ENCODE measurements around the gene PRDM8.

PRDM8 gene

GRCh38 chr4:80186676-80187075, 10.6 kb upstream of the PRDM8 start:
- TF ChIP-seq CTCF (IDR thresholded peaks at IDR 0.05; ENCODE audit: extremely low read depth, insufficient read depth, missing control alignments), result no peak
- peak; percentile 15 for DNase-seq (ENCODE audit: low spot score)
- in situ Hi-C loops (cut with MboI; ENCODE audit: low pct_unique_long_range_greater_than_20kb, low sequenced_read_pairs, unreplicated experiment), result loop anchor here (25.0 kb wide), 1 partner anchor 274 kb away; no protein-coding TSS in a partner anchor

- no peak for TF ChIP-seq CTCF (IDR thresholded peaks at IDR 0.05; ENCODE audit: extremely low read depth, insufficient read depth, missing control alignments)
- in situ Hi-C loops (cut with MboI; ENCODE audit: low pct_unique_long_range_greater_than_20kb, low sequenced_read_pairs, unreplicated experiment), result loop anchor here (25.0 kb wide), 1 partner anchor 275 kb away; no protein-coding TSS in a partner anchor
- DNase-seq (ENCODE audit: low spot score), result peak; percentile 7
Observed at GRCh38 chr4:80187677-80188076, 9.6 kb upstream of the PRDM8 start.

GRCh38 chr4:80188457-80188800, 8.9 kb upstream of the PRDM8 start:
- TF ChIP-seq CTCF (IDR thresholded peaks at IDR 0.05; ENCODE audit: extremely low read depth, insufficient read depth, missing control alignments), result no peak
- in situ Hi-C loops (cut with MboI; ENCODE audit: low pct_unique_long_range_greater_than_20kb, low sequenced_read_pairs, unreplicated experiment), result loop anchor here (25.0 kb wide), 1 partner anchor 276 kb away; no protein-coding TSS in a partner anchor
- no peak for DNase-seq (ENCODE audit: low spot score)

GRCh38 chr4:80188801-80189458, 8.4 kb upstream of the PRDM8 start:
- no peak for TF ChIP-seq CTCF (IDR thresholded peaks at IDR 0.05; ENCODE audit: extremely low read depth, insufficient read depth, missing control alignments)
- peak; percentile 4 for DNase-seq (ENCODE audit: low spot score)
- in situ Hi-C loops (cut with MboI; ENCODE audit: low pct_unique_long_range_greater_than_20kb, low sequenced_read_pairs, unreplicated experiment), result loop anchor here (25.0 kb wide), 1 partner anchor 277 kb away; no protein-coding TSS in a partner anchor

GRCh38 chr4:80189581-80189955, 7.7 kb upstream of the PRDM8 start:
- in situ Hi-C loops (cut with MboI; ENCODE audit: low pct_unique_long_range_greater_than_20kb, low sequenced_read_pairs, unreplicated experiment), result loop anchor here (25.0 kb wide), 1 partner anchor 277 kb away; no protein-coding TSS in a partner anchor
- no peak for DNase-seq (ENCODE audit: low spot score)
- no peak for TF ChIP-seq CTCF (IDR thresholded peaks at IDR 0.05; ENCODE audit: extremely low read depth, insufficient read depth, missing control alignments)

GRCh38 chr4:80189956-80190677, 7.2 kb upstream of the PRDM8 start:
- TF ChIP-seq CTCF (IDR thresholded peaks at IDR 0.05; ENCODE audit: extremely low read depth, insufficient read depth, missing control alignments), result no peak
- DNase-seq (ENCODE audit: low spot score), result no peak
- in situ Hi-C loops (cut with MboI; ENCODE audit: low pct_unique_long_range_greater_than_20kb, low sequenced_read_pairs, unreplicated experiment), result loop anchor here (25.0 kb wide), 1 partner anchor 278 kb away; no protein-coding TSS in a partner anchor
